Stromal cell of bone marrow (primary cell): ENCODE measurements around the gene PDZD2.
A peak's percentile ranks its signal among the peaks of the same experiment; 100 is the strongest.
"Not testable (repeated sequence)": the region's sequence is repeated elsewhere in the genome, so short reads cannot be mapped to it uniquely, and the experiment has no call there.

Experiments
- DNase-seq: peaks from one replicate; pipeline ENCODE4 v3.0.0-alpha.2; 2012; ENCODE audit warnings: low read depth

The PDZD2 gene

DNA sequence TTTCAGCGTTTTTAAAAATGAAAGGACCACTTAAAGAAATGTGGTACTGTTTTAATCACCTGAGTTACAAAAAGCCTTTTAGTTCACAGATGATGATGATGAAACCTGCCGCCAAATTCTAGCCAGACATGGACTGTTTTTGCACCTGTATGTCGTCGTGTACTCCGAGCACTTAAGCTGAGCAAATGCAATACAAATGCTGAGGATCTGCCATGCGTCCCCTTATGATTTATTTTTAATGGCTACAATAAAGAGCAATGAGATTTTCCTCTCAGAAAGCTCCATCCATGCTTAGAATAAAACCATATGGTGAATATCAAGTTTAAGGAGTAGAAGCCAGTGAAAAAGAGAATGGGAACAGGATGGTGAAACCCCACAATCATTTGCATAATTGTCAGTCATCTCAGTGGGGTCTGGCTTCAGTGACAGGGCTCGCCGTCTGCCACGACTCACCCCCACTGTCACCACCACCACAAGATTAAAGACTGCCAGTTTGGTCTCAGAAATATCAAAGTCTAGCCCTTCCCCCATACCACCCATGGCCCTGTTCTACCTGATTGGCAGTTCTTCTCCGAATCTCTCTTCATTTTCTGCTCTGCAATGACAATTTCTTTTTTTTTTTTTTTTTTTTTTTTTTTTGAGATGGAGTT, 375.3 kb downstream of the PDZD2 start:
- no peak for DNase-seq

DNA sequence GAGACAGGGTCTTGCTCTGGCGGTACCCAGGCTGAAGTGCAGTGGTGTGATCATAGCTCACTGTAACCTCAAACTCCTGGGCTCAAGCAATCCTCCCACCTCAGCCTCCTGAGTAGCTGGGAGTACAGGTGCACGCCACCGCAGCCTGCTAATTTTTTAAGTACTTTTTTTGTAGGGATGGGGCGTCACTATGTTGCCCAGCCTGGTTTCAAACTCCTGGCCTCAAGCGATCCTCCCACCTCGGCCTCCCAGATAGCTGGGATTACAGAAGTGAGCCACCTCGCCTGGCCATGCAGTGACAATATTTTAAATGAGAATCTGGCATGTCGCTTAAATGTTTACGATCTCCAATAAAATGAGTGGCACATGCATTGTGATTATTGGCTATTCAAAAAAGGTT, 376.3 kb downstream of the PDZD2 start:
- DNase-seq: not testable (repeated sequence)

DNA sequence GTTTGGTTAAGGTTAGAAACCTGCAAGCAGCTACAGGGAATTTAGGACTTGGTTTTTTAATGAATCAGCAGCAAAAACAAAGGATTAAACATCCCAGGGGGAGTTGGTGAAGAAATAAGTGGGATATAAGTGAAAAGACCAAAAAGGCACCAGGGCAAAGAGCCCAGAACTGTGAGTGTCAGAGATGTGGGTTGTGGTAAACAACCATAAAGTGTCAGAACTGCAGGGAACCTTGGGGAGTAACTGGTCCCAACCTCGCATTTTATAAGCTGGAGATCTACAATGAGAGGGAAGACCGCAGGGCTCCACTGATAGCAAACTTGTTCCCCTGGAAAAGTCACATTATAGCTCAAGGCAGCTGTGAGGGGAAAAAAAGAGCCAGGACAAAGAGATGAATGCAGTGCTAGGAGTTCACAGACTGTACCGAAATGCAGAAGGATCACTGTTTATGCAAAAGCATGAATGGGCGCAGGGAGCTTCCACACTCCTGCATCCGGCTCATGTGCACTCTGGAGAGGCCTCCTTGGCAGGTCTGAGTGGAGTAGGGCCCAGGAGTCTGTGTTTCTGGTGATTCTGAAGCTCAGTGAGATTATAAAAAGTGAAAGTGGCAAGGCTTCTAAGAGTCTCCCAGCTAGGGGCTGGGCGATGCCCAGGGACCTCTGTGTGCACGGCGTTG, 378.9 kb downstream of the PDZD2 start:
- DNase-seq: peak; percentile 82

DNA sequence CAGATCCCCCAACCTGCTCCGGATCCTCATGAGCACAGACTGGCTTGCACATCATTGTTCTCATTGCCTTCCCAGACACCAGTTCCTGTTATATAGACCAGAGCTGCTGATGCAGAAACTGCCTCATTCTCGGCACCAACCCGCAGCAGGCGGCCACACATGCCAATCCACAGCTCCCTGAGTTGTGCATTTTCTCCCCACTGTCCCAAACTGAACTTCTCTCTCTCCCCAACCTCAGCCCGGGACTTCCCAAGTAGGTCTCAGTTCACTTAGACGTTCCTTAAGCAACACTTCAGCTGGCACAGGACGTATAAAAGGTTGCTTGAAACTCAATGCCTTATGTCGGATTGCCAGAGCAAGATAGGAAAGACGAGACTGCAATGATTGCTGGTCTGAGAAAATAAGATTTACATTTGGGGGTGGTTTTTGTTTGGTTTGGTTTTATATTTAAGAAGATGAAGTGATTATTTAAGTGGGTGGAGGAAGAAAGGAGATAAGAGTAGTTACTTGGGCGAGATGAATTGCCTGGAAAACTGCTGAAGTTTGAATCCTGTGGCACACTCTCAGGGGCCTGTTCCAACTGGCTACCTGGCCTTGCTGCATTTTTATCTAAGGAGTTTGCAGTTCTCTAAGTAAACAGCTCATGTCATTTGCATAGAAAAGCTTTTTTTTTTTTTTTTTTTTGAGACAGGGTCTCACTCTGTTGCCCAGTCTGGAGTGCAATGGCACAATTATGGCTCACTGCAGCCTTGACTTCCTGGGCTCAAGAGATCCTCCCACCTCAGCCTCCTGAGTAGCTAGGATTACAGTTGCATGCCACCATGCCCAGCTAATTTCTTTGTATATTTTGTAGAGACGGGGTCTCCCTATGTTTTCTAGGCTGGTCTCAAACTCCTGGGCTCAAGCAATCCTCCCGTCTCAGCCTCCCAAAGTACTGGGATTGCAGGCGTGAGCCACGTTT, 379.8 kb downstream of the PDZD2 start:
- no peak for DNase-seq

DNA sequence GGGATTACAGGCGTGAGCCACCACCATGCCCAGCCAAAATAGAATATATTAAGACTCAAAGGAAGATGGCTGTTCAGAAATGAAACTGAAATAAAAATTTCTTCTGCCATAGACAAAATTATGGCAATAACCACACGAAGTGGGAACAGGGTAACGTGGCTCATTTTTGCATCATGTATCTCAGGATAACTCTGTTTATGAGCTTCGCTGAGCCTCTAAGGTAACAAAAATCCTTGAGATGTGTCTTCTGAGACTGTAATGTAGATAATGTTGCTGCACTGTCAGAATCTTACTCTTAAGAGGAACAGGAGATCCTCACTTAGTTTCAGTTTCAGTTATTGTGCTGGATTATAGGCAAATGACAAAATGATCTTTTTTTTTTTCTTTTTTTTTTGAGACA, 381.3 kb downstream of the PDZD2 start:
- no peak for DNase-seq

DNA sequence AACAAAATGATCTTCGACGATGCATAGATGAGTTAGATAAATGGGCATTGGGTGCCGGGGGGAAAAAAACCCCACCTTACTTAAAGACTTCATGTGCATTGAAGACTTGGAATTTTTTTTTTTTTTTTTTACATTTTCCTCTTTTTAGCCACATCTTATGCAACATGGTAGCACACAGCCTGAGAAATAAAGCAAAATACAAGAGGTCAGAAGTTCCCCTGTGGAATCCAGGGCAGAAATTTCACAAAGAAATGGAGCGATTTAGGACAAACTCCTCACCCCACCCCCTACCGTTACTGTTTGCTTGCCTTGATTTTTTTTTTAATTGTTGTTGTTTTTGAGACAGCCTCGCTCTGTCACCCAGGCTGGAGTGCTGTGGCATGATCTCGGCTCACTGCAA, 382.0 kb downstream of the PDZD2 start:
- DNase-seq: no peak

DNA sequence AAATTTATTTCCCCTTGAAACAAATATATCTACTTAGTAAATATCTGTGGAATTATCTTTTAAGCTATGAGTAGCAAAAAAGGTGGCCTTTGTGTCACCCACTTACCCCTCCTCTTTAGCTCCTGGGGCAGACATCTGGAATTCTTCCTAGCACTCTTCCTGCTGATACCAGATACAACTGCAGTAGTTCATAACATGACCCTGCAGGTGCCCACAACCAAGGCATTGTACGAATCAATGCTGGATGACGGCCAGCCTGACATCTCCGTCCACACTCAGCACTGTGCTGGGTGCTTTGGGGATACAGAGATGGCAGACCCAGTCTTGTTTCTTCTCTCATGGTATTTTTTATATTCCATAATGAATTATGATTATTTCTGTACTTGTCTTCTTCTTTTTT, 382.8 kb downstream of the PDZD2 start:
- no peak for DNase-seq

DNA sequence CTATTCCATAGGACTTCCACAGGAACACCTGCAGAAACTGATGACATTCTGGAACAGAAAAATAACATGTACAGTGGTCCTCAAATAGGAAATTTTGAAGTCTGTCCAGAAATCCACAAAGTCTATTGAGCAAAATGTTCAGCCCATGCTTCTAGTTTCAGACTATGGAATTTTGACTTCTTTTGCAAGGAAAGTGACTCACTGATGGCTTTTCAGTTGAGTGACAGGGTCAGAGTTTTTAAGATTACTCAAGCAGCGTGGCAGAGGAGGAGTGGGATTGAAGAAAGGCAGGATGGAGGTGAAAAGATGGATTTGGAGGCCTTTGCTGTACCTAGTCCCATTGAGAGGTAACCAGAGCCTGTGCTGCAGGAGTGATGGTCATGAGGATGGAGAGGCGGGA, 383.7 kb downstream of the PDZD2 start:
- DNase-seq: no peak

DNA sequence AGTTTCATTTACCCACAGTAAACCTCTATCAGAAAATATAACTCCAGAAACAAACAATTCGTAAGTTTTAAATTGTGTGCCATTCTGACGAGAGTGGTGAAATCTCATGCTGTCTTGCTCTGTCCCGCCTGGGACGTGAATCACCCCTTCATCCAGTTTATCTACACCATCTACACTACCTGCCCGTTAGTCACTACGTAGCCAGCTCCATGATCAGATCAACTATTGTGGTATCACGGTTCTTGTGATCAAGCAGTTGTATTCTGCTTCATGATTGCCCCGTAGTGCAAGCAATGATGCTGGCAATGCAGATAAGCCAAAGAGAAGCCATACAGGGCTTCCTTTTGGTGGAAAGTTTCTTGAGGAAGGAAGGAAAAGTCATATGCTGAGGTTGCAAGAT, 384.9 kb downstream of the PDZD2 start:
- no peak for DNase-seq

DNA sequence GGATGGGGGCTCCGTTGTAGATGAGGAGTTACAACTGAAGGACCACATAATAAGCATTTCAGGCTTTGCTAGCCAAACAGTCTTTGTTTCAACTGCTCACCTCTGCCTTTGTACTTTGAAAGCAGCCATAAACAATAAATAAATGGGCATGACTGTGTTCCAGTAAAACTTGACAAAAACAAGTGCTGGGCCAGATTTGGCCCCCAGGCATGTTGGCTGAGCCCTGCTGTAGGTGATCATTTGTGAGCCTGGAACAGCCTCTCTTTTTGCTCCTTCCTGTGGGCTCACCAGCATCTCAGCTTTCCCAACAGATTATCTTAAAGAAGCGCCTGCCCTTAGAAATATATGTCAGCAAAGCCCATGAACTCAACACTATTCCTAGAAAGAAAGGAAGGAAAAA, 385.8 kb downstream of the PDZD2 start:
- no peak for DNase-seq

DNA sequence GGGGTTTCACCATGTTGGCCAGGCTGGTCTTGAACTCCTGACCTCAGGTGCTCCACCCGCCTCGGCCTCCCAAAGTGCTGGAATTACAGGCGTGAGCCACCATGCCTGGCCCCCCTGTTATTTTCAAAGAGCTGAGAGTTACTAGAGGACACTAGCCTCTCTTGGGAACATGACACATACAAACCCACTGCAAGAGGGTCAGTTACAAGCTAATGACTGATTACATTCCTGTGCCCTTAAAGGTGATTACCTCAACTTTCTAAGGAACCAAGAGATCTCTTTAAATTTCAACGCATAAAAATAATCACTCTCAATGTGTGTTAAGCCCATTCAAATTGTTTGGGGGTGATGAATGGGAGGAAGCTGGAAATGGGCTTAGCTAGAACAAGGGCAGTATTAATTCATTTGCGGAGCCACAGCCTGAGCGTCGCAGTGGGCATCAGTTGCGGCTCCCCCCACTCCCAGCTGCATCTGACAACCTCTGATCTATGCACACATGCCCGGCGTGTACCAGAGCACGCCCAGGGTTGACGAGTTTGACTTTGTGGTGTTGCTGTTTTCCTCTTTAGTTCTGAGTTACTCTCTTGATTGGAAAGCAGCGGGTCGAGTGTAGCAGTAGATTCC, 388.3 kb downstream of the PDZD2 start:
- DNase-seq: no peak

DNA sequence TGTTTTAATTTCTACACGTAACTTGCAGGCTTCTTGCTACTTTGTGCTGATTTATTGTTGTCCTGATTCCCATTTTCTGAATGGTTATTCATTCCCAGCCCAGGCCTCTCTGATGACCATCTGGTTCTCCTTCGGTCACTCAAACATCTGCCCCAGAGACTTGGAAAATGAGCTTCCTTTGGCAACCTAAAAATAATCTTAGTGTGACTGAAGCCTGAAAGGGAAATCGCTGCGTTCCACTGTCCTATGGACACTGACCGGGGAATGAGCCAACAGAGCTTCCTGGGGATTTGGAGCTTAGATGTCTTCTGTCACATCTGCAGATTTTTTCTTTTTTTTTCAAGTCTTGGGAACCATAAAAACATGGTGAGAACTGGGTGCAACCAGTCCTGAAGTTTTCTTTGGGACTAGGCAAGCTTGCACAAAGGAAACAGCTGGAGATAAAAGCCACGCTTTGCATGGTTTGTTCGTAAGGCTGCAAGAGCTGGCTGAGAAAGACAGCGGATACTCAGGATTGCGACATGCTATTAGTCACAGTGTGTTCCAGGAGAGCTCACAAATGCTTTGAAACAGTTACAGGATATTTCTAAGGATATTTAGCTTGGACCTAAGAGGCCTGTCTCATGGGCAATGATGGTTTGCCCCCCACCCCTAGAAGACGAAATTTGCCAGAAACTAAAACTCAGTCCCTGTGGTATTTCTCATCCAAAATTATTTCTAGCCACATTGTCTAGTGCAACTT, 389.0 kb downstream of the PDZD2 start:
- DNase-seq: peak; percentile 98

DNA sequence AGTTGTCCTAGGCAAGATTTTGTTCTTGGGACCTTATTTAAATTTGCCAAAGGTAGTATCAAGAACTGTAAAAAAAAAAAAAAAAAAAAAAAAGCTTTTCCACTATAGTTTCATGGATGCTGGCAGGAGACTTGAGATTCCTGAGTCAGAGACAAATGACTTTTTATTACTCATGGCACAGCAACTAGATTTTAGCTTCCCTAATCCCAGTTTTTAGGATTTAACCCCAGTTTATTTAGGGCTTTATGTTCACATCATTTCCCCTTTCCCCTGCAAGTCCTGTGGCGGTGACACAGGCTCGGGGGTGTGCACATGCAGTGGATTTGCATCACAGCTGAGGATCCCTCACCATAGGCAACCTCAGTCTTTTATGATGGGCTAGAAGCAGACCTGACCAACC, 390.3 kb downstream of the PDZD2 start:
- peak; percentile 69 for DNase-seq

DNA sequence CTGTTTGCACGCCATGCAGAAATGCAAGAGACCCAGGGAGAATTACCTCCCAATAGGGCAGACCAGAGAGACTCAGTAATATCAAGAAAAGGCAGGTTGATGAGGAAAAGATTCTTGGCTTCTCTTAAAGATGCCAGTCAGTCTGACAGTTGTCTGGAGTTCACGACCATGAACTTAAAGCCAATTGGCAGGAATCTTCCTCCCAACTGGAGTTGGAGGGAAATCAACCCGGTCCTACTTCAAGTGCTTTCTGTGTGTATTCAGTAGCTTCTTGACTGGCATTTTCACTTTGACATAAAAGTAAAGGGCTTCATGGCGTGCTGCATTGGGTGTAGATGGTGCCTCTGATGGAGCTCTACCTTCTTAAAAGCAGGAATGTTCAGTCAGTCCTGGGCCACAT, 390.9 kb downstream of the PDZD2 start:
- no peak for DNase-seq

DNA sequence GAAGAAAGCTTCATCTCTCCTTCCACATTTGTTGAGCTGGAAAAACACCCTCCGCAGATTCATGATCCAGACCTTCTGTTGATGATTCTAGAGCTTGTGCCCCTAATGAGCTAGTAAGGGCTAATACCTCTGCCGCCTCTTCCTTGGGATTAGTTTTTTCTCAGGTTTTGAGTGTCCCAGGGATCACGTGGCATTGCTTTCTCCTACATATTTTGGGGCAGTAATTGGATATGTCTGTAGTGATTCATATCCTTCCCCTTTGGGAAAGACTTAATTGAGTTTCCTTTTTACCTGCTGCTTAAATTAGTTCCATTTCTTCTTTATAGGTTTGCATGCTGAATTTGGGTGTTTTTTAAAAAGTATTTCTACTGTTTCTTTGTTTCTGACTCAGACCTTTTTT, 391.3 kb downstream of the PDZD2 start:
- no peak for DNase-seq

DNA sequence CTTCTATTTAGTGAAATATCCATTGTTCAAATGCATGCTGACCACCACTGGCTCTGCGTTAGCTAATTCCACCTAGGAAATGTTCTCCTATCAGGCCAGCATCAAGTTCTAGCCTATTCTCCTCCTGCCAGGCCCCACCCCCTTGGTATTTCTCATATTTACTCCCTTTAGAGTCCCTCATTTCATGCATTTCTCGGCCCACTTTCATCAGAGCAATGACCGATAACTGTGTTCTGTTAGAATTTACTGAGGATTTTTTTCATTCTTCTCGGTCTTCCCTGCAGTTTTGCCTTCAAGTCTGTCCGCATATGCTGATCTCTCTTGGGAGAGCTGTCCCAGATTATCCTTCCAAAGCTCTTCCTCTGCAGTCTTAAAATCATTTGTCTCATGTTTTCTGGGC, 391.8 kb downstream of the PDZD2 start:
- no peak for DNase-seq

DNA sequence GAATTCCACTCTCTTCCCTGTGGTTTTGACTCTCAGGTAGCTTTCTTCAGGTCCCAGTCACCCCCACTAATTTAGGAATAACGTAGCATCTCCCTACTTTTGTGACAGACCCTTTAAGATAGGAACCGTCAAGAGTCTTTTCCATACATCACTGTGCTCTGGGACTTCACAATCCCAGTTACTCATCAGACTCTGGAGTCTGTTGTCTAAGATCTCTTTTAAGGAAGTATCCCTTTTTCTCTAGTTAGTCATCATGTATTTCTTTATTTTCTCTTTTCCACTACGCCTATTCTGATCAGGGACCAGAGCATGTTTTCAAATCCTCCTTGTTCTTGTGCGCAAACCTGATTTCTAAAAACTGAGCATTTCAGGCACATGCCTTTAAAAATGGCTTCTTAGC, 392.2 kb downstream of the PDZD2 start:
- DNase-seq: no peak

DNA sequence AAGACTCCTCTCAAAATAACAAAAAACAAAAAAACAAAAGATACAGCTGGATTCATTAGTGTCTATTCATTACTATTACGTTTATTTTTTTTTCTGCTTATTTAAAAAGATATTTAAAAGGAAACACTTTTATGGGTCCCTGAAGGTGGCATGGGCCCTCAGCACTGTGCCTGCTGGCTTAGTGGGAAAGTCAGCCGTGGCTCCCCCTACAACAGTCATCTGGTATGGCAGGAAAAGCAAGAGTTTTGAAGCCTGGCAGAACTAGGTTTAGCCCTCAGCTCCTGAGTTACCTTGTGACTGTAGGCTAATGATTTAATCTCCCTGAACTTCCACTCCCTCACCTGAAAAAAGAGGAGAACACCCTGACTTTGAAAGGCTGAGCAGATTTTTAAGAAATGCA, 399.6 kb downstream of the PDZD2 start:
- no peak for DNase-seq

DNA sequence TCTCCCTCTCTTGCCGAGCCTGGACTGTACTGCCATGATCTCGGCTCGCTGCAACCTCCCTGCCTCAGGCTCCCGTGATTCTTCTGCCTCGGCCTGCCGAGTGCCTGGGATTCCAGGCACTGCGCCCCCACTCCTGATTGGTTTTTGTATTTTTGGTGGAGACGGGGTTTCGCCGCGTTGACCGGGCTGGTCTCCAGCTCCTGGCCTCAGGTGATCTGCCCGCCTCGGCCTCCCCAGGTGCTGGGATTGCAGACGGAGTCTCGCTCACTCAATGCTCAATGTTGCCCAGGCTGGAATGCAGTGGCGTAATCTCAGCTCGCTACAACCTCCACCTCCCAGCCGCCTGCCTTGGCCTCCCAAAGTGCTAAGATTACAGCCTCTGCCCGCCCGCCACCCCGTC, 400.2 kb downstream of the PDZD2 start:
- DNase-seq: not testable (repeated sequence)

DNA sequence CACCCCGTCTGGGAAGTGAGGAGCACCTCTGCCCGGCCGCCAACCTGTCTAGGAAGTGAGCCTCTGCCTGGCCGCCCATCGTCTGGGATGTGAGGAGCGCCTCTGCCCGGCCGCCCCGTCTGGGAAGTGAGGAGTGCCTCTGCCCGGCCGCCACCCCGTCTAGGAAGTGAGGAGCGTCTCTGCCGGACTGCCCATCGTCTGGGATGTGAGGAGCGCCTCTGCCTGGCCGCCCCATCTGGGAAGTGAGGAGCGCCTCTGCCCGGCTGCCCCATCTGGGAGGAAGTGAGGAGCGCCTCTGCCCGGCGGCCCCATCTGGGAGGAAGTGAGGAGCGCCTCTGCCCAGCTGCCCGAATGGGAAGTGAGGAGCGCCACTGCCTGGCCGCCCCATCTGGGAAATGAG, 400.7 kb downstream of the PDZD2 start:
- not testable (repeated sequence) for DNase-seq

DNA sequence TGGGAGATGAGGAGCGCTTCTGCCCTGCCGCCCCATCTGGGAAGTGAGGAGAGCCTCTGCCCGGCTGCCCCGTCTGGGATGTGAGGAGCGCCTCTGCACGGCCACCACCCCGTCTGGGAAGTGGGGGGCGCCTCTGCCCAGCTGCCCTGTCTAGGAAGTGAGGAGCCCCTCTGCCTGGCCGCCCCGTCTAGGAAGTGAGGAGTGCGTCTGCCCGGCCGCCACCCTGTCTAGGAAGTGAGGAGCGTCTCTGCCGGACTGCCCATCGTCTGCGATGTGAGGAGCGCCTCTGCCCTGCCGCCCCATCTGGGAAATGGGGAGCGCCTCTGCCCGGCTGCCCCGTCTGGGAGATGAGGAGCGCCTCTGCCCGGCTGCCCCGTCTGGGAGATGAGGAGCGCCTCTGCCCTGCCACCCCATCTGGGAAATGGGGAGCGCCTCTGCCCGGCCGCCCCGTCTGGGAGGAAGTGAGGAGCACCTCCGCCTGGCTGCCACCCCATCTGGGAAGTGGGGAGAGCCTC, 401.3 kb downstream of the PDZD2 start:
- not testable (repeated sequence) for DNase-seq

DNA sequence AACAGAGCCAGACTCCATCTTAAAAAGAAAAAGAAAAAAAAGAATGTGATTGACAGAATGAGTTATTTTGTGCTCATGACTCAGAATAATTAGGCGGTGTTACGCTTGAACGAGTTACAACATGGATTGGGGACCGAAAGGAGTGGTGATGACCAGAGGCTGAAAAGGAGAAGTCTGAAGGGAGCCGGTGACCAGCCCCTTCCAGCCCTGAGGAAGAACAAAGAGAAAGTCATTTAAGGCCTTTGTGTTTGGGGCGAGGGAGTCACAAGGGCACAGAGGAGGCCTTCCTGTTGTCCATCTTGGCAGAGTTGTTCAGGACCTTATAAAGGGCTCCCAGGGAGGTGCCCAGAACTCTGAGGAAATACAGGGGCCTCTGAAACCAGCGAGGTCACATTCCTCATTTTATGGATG, 403.6 kb downstream of the PDZD2 start:
- no peak for DNase-seq
